Fibroblast of lung (primary cell): ENCODE results near the gene SCGB3A1. TPM values are rescaled to one million over a fixed set of nuclear protein-coding genes. Genes with fewer than 3 reads are reported as not detected.

ENCODE experiments used
- DNase-seq, 2 donors: peaks; one replicate each; pipeline versions ENCODE4 v3.0.0 to v3.0.0-alpha.2; 2010; ENCODE audit warnings: low read depth in 2 of 2
- H2AFZ ChIP-seq: 2 replicates; pipeline ENCODE4 v1.5.1; 2012; ENCODE audit warnings: low read length, control low read depth, inconsistent platforms
- H3K27ac ChIP-seq: 2 replicates; pipeline ENCODE4 v1.5.1; 2011; ENCODE audit warnings: low read length, control low read depth; ENCODE audit not compliant: insufficient read depth
- H3K27me3 ChIP-seq: 2 replicates; pipeline ENCODE4 v1.5.1; 2011; ENCODE audit warnings: mild to moderate bottlenecking, low read length; ENCODE audit not compliant: control insufficient read depth, insufficient read depth
- H3K36me3 ChIP-seq: 2 replicates; pipeline ENCODE4 v1.5.1; 2011; ENCODE audit warnings: low read length; ENCODE audit not compliant: control insufficient read depth, insufficient read depth
- H3K4me1 ChIP-seq: 2 replicates; pipeline ENCODE4 v1.5.1; 2011; ENCODE audit warnings: low read length; ENCODE audit not compliant: control insufficient read depth, insufficient read depth; ENCODE audit errors: extremely low read depth
- H3K4me2 ChIP-seq: 2 replicates; pipeline ENCODE4 v1.5.1; 2011; ENCODE audit warnings: low read length, control low read depth; ENCODE audit not compliant: insufficient read depth; ENCODE audit errors: extremely low read depth
- H3K4me3 ChIP-seq, 4 experiments: fragments of 200-600 bp in 1 of 4; sonication (generic) in 1 of 4; replicated peaks in 1 of 4; 2 replicates each; pipeline ENCODE4 v1.5.1; 2011 to 2016; ENCODE audit warnings: low read length in 4 of 4, low read depth in 3 of 4, mild to moderate bottlenecking in 3 of 4, control low read depth in 2 of 4, inconsistent platforms in 1 of 4, mixed read lengths in 1 of 4; ENCODE audit not compliant: insufficient read depth in 1 of 4; ENCODE audit errors: control extremely low read depth in 1 of 4
- H3K79me2 ChIP-seq: 2 replicates; pipeline ENCODE4 v1.5.1; 2012; ENCODE audit warnings: mild to moderate bottlenecking, low read length, inconsistent platforms; ENCODE audit not compliant: control insufficient read depth, insufficient read depth
- H3K9ac ChIP-seq: 2 replicates; pipeline ENCODE4 v1.5.1; 2011; ENCODE audit warnings: mild to moderate bottlenecking, low read length, control low read depth; ENCODE audit not compliant: insufficient read depth
- H3K9me3 ChIP-seq: 2 replicates; pipeline ENCODE4 v1.5.1; 2012; ENCODE audit warnings: low read depth, low read length; ENCODE audit not compliant: control insufficient read depth, insufficient read depth
- H4K20me1 ChIP-seq: 2 replicates; pipeline ENCODE4 v1.5.1; 2011; ENCODE audit warnings: low read length; ENCODE audit not compliant: control insufficient read depth, insufficient read depth; ENCODE audit errors: extremely low read depth
- CTCF ChIP-seq, 2 donors: IDR thresholded peaks in 1 of 2; conservative IDR thresholded peaks in 1 of 2; 1 replicate in 1 of 2; 2 replicates in 1 of 2; pipeline ENCODE4 v1.5.1; 2011 to 2012; ENCODE audit warnings: low read length in 2 of 2, control low read depth in 1 of 2, inconsistent platforms in 1 of 2, low read depth in 1 of 2, mild to moderate bottlenecking in 1 of 2
- EZH2 ChIP-seq: IDR thresholded peaks from 2 replicates; pipeline ENCODE4 v1.5.1; 2012; ENCODE audit warnings: low read length, control low read depth, mild to moderate bottlenecking; ENCODE audit errors: missing control alignments
- polyA minus RNA-seq: library from RNA; depleted of rRNA, polyadenylated mRNA; stranded (reverse); fragments of >200 nt; gene quantifications from 2 replicates; pipeline ENCODE4 v1.2.3, GENCODE V29; 2011; ENCODE audit warnings: low replicate concordance
- polyA plus RNA-seq, 2 donors: library from polyadenylated mRNA; depleted of rRNA in 1 of 2; stranded (reverse) in 1 of 2; unstranded in 1 of 2; fragments of >200 nt; gene quantifications; 2 replicates each; pipeline ENCODE4 v1.2.1, GENCODE V29; 2011 to 2012; ENCODE audit warnings: missing spikeins in 1 of 2
- total RNA-seq: library from RNA; depleted of rRNA; stranded (reverse); fragments of >200 nt; gene quantifications from 2 replicates; pipeline ENCODE4 v1.2.1, GENCODE V29; 2014

Gene SCGB3A1
- not detected in 2 replicates for total RNA-seq
- not detected in 2 replicates for polyA plus RNA-seq
- not detected in 2 replicates for polyA plus RNA-seq (2012)
- not detected in 2 replicates for polyA minus RNA-seq

- H4K20me1 ChIP-seq, result no peaks in the 10 kb centered on the region
- no peaks in the 10 kb centered on the region for H3K4me1 ChIP-seq
- no peak within 1 kb of the TSS for H2AFZ ChIP-seq
- no peaks in the 10 kb centered on the region for H3K9me3 ChIP-seq
- DNase-seq, result no peak
- TF ChIP-seq EZH2 (no peak), CTCF (conservative IDR thresholded peaks at IDR 0.05 in 1 of 2, IDR thresholded peaks at IDR 0.05 in 1 of 2; ENCODE audit: low read depth in 1 of 2, low read length in 2 of 2) (no peak)
- H3K36me3 ChIP-seq, result no peaks in the 10 kb centered on the region
- H3K9ac ChIP-seq, result no peak within 1 kb of the TSS
- H3K79me2 ChIP-seq, result no peaks in the 10 kb centered on the region
- no peak within 1 kb of the TSS for H3K4me2 ChIP-seq
- no peak within 1 kb of the TSS for H3K27ac ChIP-seq
- peaks cover 17% of the 10 kb centered on the region for H3K27me3 ChIP-seq
- no peak within 1 kb of the TSS for H3K4me3 ChIP-seq
These were observed at the start of gene SCGB3A1 for GRCh38 chr5:180591311-180591887. TSS of gene SCGB3A1 (minus strand) at chr5:180591499. CDS start at chr5:180591462, 37 bp downstream.

- Histone ChIP-seq H3K4me1 (no peaks in the 10 kb centered on the region), H2AFZ (no peak overlapping the region), H3K36me3 (no peaks in the 10 kb centered on the region), H3K27ac (no peak overlapping the region), H3K4me2 (no peak overlapping the region), H3K79me2 (no peaks in the 10 kb centered on the region), H3K27me3 (no peaks in the 10 kb centered on the region), H3K4me3 (no peak overlapping the region), H3K9me3 (no peaks in the 10 kb centered on the region), H4K20me1 (no peaks in the 10 kb centered on the region), H3K9ac (no peak overlapping the region)
- TF ChIP-seq CTCF (conservative IDR thresholded peaks at IDR 0.05 in 1 of 2, IDR thresholded peaks at IDR 0.05 in 1 of 2; ENCODE audit: low read depth in 1 of 2, low read length in 2 of 2), result no peak
- TF ChIP-seq EZH2, result no peak
- DNase-seq, result no peak
These were observed 49.2 kb upstream of the SCGB3A1 start for GRCh38 chr5:180640611-180640860.

- H3K36me3 ChIP-seq, result no peaks in the 10 kb centered on the region
- no peaks in the 10 kb centered on the region for H3K27me3 ChIP-seq
- no peak overlapping the region for H2AFZ ChIP-seq
- H3K27ac ChIP-seq, result no peak overlapping the region
- no peaks in the 10 kb centered on the region for H3K79me2 ChIP-seq
- no peak for TF ChIP-seq CTCF (conservative IDR thresholded peaks at IDR 0.05 in 1 of 2, IDR thresholded peaks at IDR 0.05 in 1 of 2; ENCODE audit: low read depth in 1 of 2, low read length in 2 of 2)
- H3K4me3 ChIP-seq, result no peak overlapping the region
- no peaks in the 10 kb centered on the region for H4K20me1 ChIP-seq
- H3K4me2 ChIP-seq, result no peak overlapping the region
- H3K4me1 ChIP-seq, result no peaks in the 10 kb centered on the region
- no peaks in the 10 kb centered on the region for H3K9me3 ChIP-seq
- no peak overlapping the region for H3K9ac ChIP-seq
- no peak for DNase-seq
These were observed 48.7 kb upstream of the SCGB3A1 start for GRCh38 chr5:180639741-180640610.
